Skin epidermis (tissue), 12 donors: Measurements from ENCODE around the gene PDE4D.

Source experiments
- H3K27ac ChIP-seq, 21 experiments: fragments of 200-600 bp; sonication (generic) in 11 of 21; one replicate each; pipeline ENCODE4 v1.5.0; 2020; ENCODE audit warnings: mild to moderate bottlenecking in 3 of 21, inconsistent platforms in 2 of 21, moderate library complexity in 2 of 21
- H3K4me3 ChIP-seq, 7 experiments: fragments of 200-600 bp; sonication (generic) in 2 of 7; one replicate each; pipeline ENCODE4 v1.5.0; 2020; ENCODE audit warnings: inconsistent platforms in 2 of 7, mild to moderate bottlenecking in 2 of 7, moderate library complexity in 1 of 7

PDE4D gene

GRCh38 chr5:58938563-58939424, 954.7 kb downstream of the PDE4D start:
- H3K27ac ChIP-seq: no peak overlapping the region
- H3K4me3 ChIP-seq: no peak overlapping the region

DNA sequence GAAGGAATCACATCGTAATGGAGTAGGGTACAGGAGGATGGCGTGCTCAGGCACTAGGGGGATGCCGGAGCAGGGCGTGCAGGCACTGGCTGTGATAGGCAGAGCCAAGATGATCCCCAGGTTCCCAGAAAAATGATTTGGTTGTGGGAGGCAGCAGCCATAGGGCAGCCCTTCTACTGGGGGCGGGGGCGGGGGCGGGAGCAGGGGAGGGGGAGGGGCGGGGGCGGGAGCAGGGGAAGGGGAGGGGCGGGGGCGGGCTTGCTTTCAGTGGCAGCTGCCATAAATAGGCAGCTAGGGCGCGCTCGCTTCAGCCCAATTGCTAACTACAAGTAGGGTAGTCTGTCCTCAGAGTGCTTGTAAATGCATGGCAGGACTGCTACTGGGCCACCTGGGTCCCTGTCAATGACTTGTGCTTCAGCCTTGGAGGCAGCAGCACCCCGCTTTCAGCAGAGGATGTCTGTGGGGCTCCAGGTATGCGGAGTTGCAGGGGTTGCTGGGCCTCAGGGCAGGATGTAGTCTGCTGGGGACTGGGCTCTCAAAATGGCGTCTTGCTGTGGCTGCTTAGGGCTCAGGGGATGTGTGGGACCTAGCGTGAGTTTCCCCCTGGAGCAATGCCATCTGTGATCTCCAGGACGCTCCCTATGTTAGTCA, 956.4 kb downstream of the PDE4D start:
- H3K4me3 ChIP-seq: no peak overlapping the region
- no peak overlapping the region for H3K27ac ChIP-seq

- Histone ChIP-seq H3K27ac (peak overlapping the region in 4 of 21 experiments; percentile 4 to 65 (median 20)), H3K4me3 (no peak overlapping the region)
Measured at GRCh38 chr5:58934629-58935097, 958.9 kb downstream of the PDE4D start.

DNA sequence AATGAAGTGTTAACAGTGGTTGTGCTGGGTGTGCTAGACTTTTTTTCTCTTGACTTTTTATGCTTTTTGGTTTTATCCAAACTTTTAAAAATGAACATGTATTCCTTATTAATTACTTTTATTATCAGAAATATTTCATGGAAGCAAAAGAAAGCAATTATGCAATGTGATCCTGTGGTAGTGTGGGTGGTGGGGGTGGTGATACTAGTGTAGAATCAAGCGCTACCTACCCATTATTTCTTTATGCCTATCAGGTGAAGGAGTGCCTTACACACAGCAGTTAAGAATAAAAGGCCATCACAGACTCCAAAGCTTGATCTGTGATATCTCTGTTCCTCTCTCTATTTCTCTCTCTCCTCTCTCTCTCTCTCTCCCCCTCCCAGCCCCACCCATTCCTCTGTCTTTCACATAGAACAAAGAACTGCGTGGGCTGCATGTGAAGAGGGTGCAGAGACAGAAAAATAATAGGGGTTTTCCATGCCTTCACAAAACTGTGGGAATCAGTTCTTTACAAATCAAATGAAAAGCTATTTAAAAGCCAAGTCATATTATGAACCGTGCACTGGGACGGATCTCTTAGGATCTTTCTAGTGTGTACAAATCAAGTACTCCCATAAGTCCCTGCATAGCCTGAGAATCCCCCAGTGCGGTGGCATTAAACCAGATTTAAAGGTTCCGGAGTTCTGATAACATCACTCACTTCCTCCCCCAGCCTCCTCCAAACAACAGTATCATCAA, 959.5 kb downstream of the PDE4D start:
- peak overlapping the region in 3 of 21 experiments; percentile 4 to 65 (median 5) for H3K27ac ChIP-seq
- no peak overlapping the region for H3K4me3 ChIP-seq

GRCh38 chr5:58932057-58932612, 961.4 kb downstream of the PDE4D start:
- no peak overlapping the region for H3K27ac ChIP-seq

DNA sequence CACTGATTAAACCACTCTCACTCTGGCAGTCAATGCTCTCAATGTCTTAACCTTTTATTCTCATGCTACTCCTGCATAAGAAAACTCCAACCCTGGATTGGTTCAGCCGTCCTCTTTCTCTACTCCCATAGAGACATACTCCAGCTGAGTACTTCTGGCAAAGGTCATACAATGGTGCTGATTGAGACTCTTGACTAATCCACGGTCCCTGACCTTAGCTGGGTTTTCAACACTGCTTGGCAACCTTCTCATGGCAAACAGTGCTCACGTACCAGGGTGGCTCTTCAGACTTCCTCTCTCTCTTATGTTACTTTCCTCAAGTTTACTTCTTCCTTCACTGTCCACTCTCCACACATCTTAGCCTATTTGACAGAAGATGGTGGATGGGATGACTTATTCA, 963.0 kb downstream of the PDE4D start:
- H3K27ac ChIP-seq: no peak overlapping the region
- H3K4me3 ChIP-seq: no peak overlapping the region

More at GRCh38 chr5:58932057-58932612, 961.4 kb downstream of the PDE4D start:
- no peak overlapping the region for H3K4me3 ChIP-seq

DNA sequence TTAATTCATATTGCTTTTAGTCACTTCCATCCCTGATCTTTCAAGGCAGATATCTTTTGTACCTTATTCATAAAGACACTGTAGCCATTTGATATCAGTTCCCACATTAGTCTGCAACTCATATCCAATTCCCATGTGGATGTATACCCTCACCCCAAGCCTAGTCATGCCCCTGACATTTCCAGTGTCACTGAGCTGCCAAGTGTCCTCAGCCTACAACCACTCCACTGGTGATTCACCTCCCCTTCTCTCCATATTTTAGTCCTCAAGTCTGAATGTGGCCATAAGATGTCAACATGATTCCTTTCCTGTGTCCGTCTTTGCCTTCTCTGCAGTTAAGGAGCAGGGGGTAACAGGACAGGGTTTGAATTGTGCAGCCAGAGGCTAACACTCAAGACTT, 963.8 kb downstream of the PDE4D start:
- no peak overlapping the region for H3K27ac ChIP-seq
- no peak overlapping the region for H3K4me3 ChIP-seq

- H3K27ac ChIP-seq: no peak overlapping the region
Measured at GRCh38 chr5:58927938-58928337, 965.6 kb downstream of the PDE4D start.

GRCh38 chr5:58927181-58927580, 966.3 kb downstream of the PDE4D start:
- H3K4me3 ChIP-seq: no peak overlapping the region

More at GRCh38 chr5:58927938-58928337, 965.6 kb downstream of the PDE4D start:
- no peak overlapping the region for H3K4me3 ChIP-seq

DNA sequence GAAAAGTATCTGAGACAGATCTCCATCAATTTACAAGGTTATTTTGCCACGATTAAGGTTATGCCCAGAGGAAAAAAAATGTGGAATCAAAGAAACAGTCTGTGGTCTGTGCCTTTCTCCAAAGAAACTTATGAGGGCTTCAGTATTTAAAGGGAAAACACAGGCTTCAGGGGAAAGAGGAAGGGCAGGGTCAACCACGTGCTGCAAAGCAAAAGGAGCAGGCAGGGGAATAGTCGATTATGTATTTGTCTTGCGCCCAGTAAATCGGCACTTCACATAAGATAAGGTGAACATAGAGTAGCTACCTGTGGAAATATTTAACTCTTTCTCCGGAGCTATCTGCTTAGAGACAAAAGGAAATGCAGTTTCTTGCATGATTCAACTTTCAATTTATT, 967.0 kb downstream of the PDE4D start:
- Histone ChIP-seq H3K4me3 (no peak overlapping the region), H3K27ac (no peak overlapping the region)

More at GRCh38 chr5:58927181-58927580, 966.3 kb downstream of the PDE4D start:
- H3K27ac ChIP-seq: no peak overlapping the region

DNA sequence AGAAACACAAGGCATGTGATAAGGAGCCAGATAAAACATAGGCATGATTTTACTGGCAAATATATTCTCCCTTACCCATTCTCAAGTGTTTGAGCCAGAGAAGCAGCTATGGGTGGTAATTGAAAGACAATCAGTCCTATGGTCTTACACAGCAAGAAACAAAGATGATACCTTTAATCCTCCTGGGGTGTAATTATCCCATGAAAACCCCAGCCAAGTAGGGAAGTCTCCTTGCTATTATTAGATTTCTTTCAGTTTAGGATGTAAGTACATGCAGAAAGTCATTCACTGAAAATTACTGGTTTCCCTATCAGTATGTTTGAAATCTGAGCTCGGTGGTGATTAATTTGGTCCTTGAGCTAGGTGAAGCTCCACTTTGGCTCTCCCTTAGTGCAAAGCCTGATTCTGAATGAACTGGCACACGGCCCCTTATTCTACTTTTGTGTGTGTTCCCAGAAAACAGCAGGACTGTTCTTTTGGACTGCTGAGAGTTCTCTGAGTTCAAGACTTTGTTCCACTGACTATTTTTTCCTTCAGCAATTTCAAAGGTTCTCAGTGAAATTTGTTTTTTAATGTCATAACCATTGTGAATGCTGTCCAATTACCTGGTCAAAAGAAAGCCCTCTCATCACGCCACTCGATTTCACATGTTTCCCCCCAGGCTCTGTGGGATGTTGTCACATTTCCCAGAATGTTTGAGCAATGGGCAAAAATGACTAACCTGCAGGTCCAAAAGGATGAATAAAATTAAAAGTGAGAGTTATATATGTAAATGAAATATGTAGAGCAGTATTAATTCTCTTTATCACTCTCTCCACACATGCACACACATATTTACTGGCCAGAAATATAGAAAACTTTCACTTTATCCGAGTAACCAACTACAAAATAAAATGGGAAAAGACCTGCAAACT, 967.6 kb downstream of the PDE4D start:
- no peak overlapping the region for H3K4me3 ChIP-seq
- peak overlapping the region in 2 of 21 experiments; percentile 6 for H3K27ac ChIP-seq

DNA sequence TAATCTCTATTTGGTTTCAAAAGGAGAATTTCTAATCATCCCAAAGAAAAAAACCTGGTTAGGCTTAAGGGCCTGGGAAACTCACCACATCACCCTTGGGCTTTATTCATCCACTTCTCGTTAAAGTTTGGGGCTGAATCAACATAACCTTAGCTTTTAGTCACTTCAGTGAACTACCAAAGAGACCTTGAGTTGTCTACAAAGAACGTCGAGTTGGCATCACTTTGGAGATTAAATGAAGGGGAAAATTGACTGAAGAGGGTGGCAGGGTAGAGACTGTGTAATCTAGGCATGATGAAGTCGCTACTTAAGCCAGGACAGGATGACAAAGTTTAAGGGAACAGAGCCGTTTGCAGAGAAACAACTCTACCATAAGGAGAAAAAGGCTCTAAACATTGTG, 969.2 kb downstream of the PDE4D start:
- Histone ChIP-seq H3K27ac (peak overlapping the region in 3 of 21 experiments; percentile 20 to 28 (median 22)), H3K4me3 (no peak overlapping the region)

GRCh38 chr5:58923355-58923754, 970.2 kb downstream of the PDE4D start:
- H3K27ac ChIP-seq: peak overlapping the region in 5 of 21 experiments; percentile 3 to 39 (median 9)
- H3K4me3 ChIP-seq: no peak overlapping the region

DNA sequence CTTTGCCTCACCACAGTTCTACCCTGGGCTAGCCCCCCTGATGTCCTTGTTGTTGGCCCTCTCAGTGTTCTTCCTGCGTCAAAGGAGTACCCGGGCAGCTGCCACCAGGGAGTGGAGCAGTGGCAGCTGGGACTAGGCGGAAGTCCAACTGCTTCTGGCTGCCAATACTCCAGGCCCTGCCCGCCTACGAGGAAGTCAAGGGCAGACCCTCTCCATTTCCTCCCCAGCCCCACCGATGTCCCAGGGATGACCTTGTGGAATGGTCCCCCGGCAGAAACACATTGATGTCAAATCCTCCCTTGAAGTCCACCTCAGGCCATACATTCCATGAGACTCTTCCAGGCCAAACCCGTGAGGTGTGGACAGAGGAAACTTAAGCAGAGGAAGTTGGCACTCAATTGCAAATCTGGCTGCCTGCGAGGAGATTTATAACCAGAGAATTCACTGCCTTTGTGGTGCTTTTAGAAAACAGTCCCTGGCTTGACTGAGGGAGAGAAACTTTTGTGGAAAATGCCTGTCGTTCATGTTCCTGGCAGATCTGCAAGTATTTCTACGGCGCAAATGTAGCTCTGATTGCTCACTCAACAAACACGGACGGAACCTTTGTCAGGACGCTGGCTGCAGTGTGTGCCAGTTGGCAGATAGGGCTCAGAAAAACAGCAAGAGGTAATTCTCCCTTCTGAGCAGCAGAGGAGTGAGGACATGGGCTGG, 970.9 kb downstream of the PDE4D start:
- Histone ChIP-seq H3K27ac (peak overlapping the region in 9 of 21 experiments; percentile 0 to 64 (median 32)), H3K4me3 (no peak overlapping the region)

DNA sequence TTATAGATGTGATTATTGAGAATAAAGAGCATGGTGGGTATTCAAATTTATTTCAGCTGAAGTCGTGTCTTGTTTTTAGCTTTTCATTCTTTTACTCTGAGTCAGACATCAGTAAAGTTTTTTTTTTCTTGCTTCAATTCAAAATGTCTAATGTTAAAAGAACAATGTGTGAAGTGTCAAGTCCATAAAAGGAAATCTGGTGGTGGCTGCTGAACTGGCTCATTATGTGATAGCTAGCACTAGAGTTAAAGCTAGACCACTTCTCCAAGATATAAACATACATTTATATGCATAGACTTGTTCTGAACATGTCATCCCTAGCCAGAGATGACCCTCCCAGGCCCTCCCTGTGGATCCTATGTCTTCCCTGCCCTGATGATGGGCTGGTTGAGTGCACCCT, 972.4 kb downstream of the PDE4D start:
- peak overlapping the region in 5 of 21 experiments; percentile 0 to 64 (median 58) for H3K27ac ChIP-seq

GRCh38 chr5:58919833-58920232, 973.7 kb downstream of the PDE4D start:
- Histone ChIP-seq H3K27ac (no peak overlapping the region), H3K4me3 (no peak overlapping the region)

More for the DNA sequence above, 972.4 kb downstream of the PDE4D start:
- no peak overlapping the region for H3K4me3 ChIP-seq
